Germinal center (tissue), 1 donor: ENCODE results near the gene COL8A2.

Experiments used
- DNase-seq: peaks from one replicate; pipeline ENCODE4 v3.0.0; 2012; ENCODE audit warnings: mixed read lengths, low spot score

The COL8A2 gene

DNA sequence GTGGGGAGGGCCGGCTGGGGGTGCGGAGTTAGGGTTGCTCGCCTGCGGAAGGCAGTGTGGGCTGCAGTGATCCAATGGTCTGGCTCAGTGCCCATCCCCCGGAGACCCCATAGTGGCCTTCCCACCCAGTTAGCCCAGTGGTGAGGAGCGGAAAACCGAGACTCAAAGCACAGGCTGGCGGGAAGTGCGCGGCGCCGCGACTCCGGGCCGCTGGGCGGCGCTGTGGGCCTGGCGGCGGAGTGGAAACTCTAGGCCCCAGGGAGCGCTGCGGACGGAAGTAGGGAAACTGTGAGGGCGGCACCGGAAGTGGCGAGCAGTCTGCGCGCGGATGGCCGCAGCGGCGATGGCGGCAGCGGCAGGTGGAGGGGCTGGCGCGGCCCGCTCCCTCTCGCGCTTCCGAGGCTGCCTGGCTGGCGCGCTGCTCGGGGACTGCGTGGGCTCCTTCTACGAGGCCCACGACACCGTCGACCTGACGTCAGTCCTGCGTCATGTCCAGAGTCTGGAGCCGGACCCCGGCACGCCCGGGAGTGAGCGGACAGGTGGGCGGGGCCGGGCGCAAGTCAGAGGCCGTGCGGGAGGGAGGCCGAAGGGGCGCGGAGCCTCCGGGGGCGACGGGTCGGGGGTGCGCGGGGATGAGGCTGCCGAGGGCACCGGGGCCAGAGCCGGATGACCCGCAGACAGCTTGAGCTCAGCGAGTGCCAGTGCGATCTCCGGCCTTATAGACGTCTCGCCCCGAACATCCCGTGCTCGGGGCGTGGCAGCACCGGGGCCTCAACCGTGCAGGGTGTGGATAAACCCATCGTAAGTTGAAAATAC lies 36.2 kb downstream of the COL8A2 start, which contains the start of gene ADPRS:
Gene ADPRS (plus strand): TSS at position 316 of the 816 bp plus-strand sequence. CDS start 13 bp downstream, at position 329.
- DNase-seq = peak; percentile 90

GRCh38 chr1:36088265-36088576 lies 36.8 kb downstream of the COL8A2 start:
- DNase-seq = no peak

GRCh38 chr1:36087233-36088123 lies 37.5 kb downstream of the COL8A2 start:
- no peak for DNase-seq

- no peak for DNase-seq
These were observed 38.3 kb downstream of the COL8A2 start for GRCh38 chr1:36086529-36087232.

- no peak for DNase-seq
These were observed 39.1 kb downstream of the COL8A2 start for GRCh38 chr1:36085686-36086526.

DNA sequence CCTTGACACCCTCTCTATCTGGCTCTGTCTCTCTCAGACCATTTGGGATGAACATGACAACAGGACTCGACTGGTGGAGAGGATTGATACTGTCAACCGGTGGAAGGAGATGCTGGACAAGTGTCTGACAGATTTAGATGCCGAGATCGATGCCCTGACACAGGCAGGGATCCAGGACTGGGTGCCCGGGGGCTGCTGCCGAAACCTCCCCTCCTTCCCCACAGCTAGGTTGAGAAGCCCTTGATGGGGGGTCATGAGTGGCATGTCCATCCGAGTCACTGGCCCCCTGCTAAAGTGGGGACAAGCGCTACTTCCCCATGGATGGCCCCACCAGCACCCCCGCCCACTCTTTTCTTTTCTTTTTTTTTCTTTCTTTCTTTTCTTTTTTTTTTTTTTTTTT lies 39.9 kb downstream of the COL8A2 start:
- DNase-seq = no peak

- DNase-seq = no peak
These were observed 40.4 kb downstream of the COL8A2 start for GRCh38 chr1:36084497-36085115.

GRCh38 chr1:36083635-36084496 lies 41.2 kb downstream of the COL8A2 start, which contains the start of gene TEKT2:
Gene TEKT2 (plus strand): TSS chr1:36084094. CDS start chr1:36084922, 828 bp downstream.
- peak; percentile 34 for DNase-seq

GRCh38 chr1:36083219-36083618 lies 41.8 kb downstream of the COL8A2 start:
- no peak for DNase-seq

GRCh38 chr1:36081926-36082485 lies 43.0 kb downstream of the COL8A2 start:
- DNase-seq = no peak

GRCh38 chr1:36080801-36081200 lies 44.2 kb downstream of the COL8A2 start:
- DNase-seq = no peak

DNA sequence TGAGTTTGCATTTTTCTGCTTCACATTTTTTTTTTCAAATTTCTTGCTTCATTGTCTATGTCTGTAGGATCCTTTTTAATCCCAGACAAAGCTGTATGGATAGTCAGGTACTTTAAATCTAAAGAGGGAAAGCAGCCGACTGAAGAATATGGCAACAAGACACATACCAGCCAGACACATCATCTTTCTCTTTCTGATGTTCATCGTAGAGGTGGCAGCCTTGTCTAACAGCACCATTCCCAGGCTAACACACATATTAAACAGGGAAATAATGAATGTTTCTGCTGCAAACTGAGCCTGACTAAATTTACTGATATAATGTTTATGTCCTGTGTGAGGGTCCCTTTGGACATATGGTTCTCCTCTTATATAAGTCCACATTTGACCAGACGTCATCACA lies 44.8 kb downstream of the COL8A2 start:
- no peak for DNase-seq

DNA sequence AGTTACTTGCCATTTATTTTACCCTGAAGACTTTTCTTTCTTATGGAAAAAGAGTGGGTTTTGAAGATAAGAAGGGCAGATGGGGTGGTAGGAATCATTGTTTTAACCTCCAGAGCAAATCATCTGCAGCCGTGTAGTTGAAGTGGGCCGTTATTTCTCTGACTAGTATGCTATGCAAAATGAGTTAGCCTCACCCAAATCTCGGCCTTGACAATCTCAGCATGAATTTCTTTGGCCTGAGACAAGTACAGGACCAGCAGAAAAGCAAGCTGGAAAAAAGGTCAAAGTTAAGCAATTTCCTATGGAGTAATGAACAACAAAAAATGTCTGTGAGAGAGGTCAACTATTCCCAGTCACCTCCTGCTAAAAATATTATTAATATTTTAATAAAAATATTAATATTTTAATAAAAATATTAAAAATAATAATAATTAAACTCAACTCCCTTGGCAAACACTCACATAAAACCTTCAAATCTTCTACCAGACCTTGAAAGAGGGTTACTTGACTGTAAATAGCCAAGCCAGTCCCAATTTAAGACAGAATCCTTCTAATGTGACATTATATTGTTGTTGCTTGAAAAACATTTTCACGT lies 47.9 kb downstream of the COL8A2 start:
- DNase-seq = no peak

- no peak for DNase-seq
These were observed 54.7 kb downstream of the COL8A2 start for GRCh38 chr1:36070349-36070748.

GRCh38 chr1:36068866-36069265 lies 56.2 kb downstream of the COL8A2 start:
- no peak for DNase-seq

GRCh38 chr1:36067871-36068270 lies 57.2 kb downstream of the COL8A2 start:
- DNase-seq = no peak

DNA sequence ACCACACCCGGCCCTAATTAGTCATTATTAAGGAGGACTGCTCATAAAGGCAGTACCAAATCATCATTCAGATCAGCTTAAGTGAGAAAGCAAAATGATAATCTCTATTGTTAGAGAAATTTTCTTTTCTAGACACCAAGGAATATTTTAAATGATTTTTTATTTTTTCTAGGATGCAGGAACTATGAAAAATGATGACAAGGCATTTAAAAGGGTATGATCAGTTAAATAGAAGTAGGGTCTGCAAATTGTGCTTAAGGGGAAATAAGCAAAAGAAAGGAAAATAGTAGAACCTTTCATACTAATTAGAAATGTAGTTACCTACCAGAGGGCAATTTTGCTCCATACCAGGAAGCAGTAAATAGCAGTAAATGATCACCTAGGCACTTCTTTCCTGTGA lies 62.7 kb downstream of the COL8A2 start:
- DNase-seq = no peak

DNA sequence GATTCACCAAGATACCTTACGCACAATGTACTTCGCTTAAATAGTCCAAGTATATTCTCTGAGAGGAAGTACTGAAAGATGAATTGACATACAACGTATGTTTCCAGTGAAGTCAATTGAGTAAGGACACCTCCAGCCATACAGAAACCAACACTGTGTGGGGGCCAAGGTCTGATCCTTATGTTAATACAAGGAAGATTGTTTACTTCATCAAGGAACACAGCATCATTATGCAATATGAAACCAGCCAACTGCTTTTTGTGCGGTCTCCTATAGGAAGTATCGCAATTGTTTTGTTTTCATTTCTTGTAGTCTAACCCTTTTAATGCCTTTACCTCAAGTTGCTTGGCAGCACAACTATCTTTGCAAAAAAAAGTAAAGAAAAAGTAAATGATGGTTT lies 69.3 kb downstream of the COL8A2 start:
- DNase-seq = no peak

- no peak for DNase-seq
These were observed 71.0 kb downstream of the COL8A2 start for GRCh38 chr1:36053978-36054377.
